Hindlimb muscle (tissue), 1 donor: ENCODE results near the gene PXDN. TPM values are rescaled to one million over a fixed set of nuclear protein-coding genes. Genes with fewer than 3 reads are reported as not detected.

Experiments
- DNase-seq: peaks from one replicate; pipeline ENCODE4 v3.0.0-alpha.2; 2013
- polyA plus RNA-seq: library from polyadenylated mRNA; unstranded; fragments of 120-200 nt; gene quantifications from one replicate; pipeline ENCODE4 v1.2.1, GENCODE V29; 2013; ENCODE audit not compliant: insufficient read length

PXDN gene
- polyA plus RNA-seq, 1 donor: 140 TPM

GRCh38 chr2:1645761-1646476 lies 98.4 kb downstream of the PXDN start:
- no peak for DNase-seq

- DNase-seq: no peak
Observed at GRCh38 chr2:1644427-1644826, 99.9 kb downstream of the PXDN start.

DNA sequence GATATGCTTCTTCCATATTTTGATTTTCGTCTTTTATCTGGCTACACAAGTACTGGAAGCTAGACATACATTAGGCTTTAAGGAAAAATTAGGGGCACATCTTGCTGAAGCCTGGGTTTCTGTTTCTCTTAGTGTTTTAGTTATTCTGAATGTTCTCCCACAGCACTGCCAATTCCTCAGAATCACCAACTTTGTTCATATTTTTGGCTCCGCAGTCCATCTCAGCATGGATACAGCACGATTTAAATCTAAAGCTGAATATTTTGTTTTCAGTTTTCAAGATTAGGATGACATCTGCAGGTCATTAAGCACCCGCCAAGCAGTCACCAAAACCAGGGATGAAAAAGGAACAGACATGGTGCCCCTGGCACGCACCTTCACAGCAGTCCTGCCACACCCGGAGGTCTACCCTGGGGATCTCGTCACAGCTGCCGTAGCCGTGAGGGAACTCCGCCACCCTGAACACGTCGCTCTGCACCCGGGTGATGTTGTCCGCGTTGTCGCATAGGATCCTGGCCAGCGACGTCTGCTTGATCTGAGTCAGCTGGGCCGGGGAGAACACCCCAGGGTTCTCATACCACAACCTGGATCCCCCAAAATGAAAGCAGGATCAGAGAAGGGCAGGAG lies 101.2 kb downstream of the PXDN start:
- DNase-seq: no peak

GRCh38 chr2:1642066-1642861 lies 102.1 kb downstream of the PXDN start:
- no peak for DNase-seq

GRCh38 chr2:1641523-1641922 lies 102.8 kb downstream of the PXDN start:
- DNase-seq: no peak

GRCh38 chr2:1640301-1641135 lies 103.8 kb downstream of the PXDN start:
- no peak for DNase-seq

DNA sequence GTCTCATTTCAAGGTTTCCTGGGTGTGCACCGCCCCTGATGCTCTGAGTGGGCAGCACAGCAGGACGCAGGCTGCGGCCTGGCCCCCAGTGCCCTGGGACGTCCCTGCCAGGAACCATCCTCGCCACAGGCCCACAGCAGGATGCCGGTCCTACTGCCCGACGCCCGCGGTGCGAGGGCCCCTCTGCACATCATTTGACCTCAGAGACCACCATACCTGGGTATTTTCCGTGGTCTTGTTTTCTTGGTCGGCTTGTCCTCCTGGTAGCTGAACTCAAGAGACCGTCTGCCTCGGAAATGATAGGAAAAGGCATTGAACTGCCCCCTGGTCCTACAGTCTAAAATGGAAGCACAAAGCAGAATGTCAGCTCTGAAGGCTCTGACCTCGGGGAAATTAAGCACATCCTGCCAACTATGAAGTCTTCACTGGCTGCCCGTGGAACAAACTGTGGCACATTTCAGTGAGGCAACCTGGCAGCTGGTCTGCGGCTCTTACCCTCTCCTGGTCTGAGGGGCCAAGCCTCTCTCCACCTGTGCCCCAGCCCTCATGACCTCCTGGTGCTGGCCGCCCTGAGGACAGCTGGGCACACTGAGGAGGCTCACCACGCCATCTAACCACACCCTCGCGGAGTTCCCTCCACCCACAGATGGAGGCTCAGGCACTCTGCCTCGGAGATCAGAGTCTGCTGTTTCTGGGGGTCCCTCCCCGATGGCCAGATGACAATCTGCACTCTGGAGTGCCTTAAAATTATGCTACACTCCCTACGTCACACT lies 105.0 kb downstream of the PXDN start:
- no peak for DNase-seq

- DNase-seq: no peak
Observed at GRCh38 chr2:1638281-1638860, 105.9 kb downstream of the PXDN start.

DNA sequence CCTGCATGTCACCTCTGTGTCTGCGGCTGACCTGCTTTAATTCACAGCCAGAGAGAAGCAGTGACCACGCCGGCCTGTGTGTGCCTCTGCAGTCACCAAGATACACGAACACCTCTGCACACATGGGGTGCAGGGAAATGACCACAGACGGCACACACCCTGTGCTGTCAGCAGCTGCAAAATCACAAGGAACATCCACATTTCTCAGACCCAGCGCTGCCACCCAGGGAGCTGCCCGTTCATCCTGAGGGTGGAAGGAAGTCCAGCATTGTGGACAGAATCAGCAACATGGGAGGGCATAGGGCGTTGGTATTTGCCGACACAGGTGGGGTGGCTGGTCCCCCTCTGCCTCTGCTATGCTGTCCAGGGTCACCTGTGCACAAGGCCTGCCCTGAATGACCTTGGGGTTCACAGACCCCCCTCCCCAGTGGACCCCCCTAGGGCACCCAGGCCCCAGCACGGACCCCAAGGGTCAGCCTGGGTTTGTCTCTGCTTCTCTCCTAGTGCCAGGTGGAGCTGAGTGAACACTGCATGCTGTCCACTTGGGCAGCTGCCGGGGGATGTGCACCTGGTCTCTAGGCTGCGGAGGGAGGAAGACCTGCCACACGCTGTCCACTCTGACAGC lies 107.4 kb downstream of the PXDN start:
- DNase-seq: no peak

DNA sequence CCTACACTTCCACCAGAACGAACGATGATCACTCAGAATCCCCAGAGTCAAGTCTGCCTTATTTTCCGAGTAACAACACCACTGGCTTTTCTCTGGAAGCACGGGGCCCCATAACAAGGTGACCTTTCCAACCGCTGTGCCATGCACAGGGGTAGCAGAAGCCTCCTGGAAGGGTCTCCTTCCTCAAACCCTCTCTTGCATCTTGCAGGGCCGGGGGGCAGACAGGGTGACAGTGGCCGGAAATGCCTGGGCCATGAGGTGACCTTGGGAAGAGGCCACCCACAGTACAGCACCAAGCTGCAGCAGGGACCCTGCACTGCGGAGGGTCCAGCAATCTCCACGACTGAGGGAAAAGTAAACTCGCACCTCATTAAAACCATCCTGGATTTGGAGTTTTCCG lies 108.5 kb downstream of the PXDN start:
- DNase-seq: no peak

- no peak for DNase-seq
Observed at GRCh38 chr2:1634681-1635341, 109.5 kb downstream of the PXDN start.

GRCh38 chr2:1633936-1634587 lies 110.3 kb downstream of the PXDN start:
- no peak for DNase-seq

- DNase-seq: no peak
Observed at GRCh38 chr2:1633092-1633671, 111.1 kb downstream of the PXDN start.

GRCh38 chr2:1632510-1632909 lies 111.8 kb downstream of the PXDN start:
- no peak for DNase-seq

- no peak for DNase-seq
Observed at GRCh38 chr2:1632002-1632348, 112.3 kb downstream of the PXDN start.

DNA sequence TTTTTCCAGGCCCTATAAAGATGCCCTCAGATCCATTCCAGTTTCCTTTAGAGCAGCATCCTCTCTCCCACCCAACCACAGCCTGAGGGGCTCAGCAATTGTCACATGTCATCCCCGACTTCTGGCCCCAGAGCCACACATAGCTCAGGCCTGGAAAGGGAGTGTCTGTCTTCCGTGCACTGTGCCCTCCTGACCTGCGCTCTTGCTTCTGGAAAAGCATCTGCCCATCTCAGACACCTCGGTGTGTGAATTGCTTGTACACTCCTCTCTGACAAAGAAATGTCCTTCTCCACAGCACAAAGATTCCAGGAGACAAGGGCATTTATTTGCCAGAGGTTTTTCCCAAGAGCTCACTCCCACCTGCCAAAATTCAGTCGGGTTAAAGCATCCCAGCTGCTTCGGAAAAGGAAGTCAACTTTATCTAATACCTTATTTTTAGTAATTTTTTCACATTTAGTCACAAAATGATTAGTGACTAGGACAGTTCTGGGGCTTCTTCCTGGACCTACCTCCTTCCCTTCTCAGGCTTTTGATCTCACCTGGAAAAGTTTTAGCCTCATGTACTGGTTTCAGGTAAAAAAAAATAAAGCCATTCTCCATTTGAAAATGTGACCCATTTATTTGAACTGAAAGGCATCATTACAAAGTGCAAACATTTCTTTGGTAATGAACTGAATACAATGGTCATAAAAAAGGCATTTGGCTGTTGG lies 112.9 kb downstream of the PXDN start:
- DNase-seq: no peak

- no peak for DNase-seq
Observed at GRCh38 chr2:1628893-1629292, 115.4 kb downstream of the PXDN start.

GRCh38 chr2:1627628-1628381 lies 116.5 kb downstream of the PXDN start:
- no peak for DNase-seq
